HFF-Myc (cell line): Measurements from ENCODE around the gene KCNQ1.

Experiments used
- DNase-seq: peaks from one replicate; pipeline ENCODE4 v3.0.0-alpha.2; 2011; ENCODE audit warnings: low read depth; ENCODE audit errors: extremely low read depth
- H3K4me3 ChIP-seq: replicated peaks from 2 replicates; pipeline ENCODE4 v1.5.1; 2011; ENCODE audit warnings: low read depth, mild to moderate bottlenecking, control low read depth, low read length
- TF ChIP-seq, protein P1 (sequence below): IDR thresholded peaks from 2 replicates; pipeline ENCODE4 v1.5.1; 2012; ENCODE audit warnings: mild to moderate bottlenecking, low read depth, low read length, control low read depth; ENCODE audit errors: missing control alignments

The KCNQ1 gene

DNA sequence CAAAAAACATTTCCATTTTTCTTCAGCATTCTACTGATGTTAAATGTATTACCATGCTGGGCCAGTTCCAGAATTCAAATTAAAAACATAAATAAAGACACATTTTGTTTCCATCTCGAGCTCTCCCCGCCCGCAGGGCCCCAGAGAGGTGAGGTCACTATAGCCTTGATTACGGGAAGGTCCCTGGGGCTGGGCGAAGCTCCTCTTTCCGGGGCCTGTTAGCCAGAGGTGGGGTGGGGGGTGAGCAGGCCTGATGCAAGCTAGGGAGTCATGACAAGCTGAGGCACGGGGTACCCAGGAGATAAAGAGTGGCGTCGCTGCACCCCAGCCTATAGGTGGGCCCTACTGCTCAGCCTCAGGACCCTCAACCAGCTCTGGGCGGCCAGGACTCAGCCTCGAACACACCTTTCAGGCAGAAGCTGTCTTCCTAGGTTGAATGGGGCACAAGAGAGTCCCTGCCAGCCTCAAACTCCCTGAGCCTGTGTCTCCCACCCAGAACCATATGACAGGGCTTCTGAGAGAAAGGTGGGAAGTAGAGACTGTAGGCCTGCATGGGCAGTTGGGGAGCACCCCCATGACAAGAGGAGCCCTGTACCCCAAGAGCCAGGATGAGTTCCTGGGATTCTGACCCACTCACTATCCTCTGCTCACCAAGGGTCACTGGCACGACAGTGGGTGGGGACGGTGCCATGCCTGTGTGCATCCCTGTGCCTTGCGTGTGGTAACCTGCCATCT is 220.2 kb downstream of the KCNQ1 start:
- TF ChIP-seq, protein P1, sequence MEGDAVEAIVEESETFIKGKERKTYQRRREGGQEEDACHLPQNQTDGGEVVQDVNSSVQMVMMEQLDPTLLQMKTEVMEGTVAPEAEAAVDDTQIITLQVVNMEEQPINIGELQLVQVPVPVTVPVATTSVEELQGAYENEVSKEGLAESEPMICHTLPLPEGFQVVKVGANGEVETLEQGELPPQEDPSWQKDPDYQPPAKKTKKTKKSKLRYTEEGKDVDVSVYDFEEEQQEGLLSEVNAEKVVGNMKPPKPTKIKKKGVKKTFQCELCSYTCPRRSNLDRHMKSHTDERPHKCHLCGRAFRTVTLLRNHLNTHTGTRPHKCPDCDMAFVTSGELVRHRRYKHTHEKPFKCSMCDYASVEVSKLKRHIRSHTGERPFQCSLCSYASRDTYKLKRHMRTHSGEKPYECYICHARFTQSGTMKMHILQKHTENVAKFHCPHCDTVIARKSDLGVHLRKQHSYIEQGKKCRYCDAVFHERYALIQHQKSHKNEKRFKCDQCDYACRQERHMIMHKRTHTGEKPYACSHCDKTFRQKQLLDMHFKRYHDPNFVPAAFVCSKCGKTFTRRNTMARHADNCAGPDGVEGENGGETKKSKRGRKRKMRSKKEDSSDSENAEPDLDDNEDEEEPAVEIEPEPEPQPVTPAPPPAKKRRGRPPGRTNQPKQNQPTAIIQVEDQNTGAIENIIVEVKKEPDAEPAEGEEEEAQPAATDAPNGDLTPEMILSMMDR, result no peak
- no peak overlapping the region for H3K4me3 ChIP-seq
- no peak for DNase-seq

DNA sequence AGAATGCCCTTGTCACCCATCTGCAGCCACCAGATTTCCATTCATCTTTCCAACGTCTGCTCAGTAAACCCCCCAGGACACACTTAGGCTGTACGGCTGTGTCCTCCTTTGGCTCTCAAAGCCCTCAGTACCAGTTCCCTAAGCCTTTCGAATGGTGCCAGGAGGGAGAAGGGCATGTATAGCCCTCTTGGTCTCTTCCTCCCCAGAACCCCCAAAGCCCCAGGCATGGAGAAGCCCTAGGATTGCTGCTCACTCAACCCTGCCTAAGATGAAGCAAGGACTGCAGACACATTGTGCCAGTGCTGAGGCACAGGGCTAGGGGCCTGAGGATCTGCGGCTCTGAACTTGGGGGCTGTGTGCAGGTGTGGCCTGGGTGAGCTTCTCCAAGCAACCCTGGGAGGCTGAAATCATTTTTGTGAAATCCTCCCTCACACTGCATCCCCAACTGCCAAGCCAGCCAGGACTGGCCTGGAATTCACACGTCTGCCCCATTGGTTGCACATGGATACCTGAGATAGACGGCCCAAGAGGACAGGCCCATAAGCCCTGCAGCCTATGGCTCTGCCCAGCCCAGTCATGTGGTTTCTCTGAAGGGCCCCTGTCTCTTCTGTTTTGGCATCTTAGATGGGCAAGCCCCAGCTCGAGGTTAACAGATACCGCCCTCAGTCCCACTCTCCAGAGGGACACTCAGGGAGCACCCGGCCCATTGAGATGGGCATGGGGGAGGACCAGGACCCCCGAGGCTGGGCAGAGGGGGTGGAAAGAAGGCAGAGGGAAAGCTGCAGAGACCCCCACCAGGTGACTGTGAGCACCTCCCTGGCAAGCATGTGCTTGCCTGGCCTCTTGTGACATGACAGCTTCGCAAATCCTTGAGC is 221.0 kb downstream of the KCNQ1 start:
- no peak for DNase-seq
- TF ChIP-seq, protein P1, result no peak

DNA sequence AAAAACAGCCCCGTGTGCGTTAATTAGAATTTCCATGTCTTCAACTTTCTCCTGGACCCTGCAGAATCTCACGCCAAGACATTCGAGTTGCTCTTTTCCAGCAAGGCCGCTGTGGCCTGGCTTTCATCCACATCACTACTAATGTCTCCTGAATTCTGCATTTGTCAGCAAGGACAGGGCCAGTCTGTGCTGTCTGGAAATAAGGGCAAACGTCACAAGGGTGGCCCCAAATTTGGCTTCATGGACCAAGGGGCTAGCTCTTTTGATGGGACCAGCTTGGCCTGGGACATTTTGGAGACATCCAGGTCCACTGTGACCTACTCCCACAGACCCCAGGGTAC is 221.6 kb downstream of the KCNQ1 start:
- TF ChIP-seq, protein P1, result no peak
- DNase-seq, result no peak
- H3K4me3 ChIP-seq, result no peak overlapping the region

More for the DNA sequence above, 221.0 kb downstream of the KCNQ1 start:
- no peak overlapping the region for H3K4me3 ChIP-seq

DNA sequence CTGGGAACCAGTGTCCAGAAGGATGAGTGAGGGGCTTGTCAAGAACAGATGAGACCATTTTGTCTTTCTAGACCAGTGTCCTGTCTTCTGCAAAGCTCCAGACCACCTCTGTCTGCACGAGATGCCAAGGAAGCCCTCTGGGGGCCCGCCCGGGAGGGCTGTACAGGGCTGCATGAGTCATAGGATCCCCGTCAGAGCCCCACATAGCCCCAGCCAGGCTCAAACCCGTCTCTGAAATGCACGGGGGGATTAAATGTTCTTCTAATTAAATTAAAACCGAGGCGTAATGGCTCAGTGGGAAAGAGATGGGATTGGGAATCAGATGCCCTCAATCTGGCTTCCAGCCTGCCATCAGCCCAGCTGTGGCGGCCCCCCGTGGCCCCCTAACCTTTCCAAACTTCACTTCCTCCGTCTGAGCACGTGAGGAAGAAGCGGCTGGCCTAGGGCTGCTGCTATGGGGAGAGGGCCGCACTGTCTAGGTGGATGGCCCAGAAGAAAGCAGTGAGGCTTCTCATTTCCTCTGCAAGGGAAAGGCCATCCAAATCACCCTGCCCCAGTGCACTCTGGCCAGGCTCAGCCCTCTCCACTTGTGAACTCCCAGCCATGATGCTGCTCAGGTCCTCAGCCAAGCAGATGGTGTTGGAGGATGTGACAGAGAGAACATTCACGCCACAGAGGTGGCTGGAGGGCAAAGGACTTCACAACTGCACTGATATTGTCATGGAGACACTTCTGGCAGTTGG is 222.2 kb downstream of the KCNQ1 start:
- no peak for DNase-seq
- H3K4me3 ChIP-seq, result no peak overlapping the region
- TF ChIP-seq, protein P1, result no peak

DNA sequence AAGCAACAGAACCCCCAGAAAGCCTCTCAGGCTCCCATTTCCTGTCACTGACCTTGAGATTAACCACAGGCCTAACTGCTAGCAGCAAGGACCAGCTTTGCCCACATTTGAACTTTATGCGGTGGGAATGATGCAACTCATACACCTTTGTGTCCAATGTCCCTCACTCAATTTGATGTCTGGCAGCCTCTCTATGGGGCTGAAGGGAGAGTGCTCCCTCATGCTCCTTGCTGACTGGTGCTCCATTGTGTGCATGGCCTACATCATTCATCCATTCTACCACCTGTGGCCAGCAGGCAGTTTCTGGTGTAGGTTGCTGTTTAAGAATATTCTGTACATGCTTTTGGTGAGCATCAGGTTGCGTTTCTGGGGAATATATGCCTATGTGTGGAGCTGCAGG is 223.1 kb downstream of the KCNQ1 start:
- no peak for DNase-seq
- TF ChIP-seq, protein P1, result no peak

DNA sequence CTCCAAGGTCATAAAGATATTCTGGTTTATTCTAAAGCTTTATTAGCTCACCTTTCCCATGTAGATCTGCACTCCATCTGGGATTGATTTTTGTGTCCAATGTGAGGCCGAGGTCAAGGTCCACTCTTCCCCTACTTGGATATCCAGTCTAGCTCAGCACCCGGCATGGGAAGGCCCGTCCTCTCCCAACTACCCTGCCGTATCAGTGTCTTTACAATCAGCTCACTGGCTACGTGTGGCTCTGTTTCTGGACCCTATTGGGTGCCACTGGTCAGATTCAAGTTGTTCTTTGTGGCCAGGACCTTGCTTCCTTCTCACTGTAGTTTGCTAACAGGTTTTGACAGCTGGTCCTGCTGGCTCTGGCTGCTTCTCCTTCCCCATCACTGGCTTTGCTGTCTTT is 224.1 kb downstream of the KCNQ1 start:
- TF ChIP-seq, protein P1, result no peak
- no peak for DNase-seq
- H3K4me3 ChIP-seq, result no peak overlapping the region

More for the DNA sequence above, 223.1 kb downstream of the KCNQ1 start:
- no peak overlapping the region for H3K4me3 ChIP-seq
